ENCODE measurements around the gene ZEB1.
A peak's percentile ranks its signal among the peaks of the same experiment; 100 is the strongest.
"Not testable (repeated sequence)": the region's sequence is repeated elsewhere in the genome, so short reads cannot be mapped to it uniquely, and the experiment has no call there.

The ZEB1 gene

GRCh38 chr10:31427334-31427733 is 108.3 kb downstream of the ZEB1 start:
- DNase-seq, result not testable (repeated sequence)

DNA sequence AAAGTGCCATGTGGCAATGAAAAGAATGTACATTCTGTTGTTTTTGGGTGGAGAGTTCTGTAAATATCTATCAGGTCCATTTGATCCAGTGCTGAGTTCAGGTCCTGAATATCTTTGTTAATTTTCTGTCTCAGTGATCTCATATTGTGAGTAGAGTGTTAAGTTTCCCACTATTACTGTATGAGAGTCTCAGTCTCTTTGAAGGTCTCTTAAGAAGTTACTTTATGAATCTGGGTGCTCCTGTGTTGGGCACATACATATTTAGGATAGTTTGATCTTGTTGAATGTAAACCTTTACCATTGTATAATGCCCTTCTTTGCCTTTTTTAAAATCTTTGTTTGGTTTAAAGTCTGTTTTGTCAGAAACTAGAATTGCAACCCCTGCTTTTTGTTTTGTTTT is 109.5 kb downstream of the ZEB1 start:
- not testable (repeated sequence) for DNase-seq

- no peak for DNase-seq
These were observed 112.0 kb downstream of the ZEB1 start for GRCh38 chr10:31431021-31431420.

- no peak for DNase-seq
These were observed 118.9 kb downstream of the ZEB1 start for GRCh38 chr10:31437959-31438358.

GRCh38 chr10:31451766-31452165 is 132.8 kb downstream of the ZEB1 start:
- DNase-seq, result no peak

- no peak for DNase-seq
These were observed 137.5 kb downstream of the ZEB1 start for GRCh38 chr10:31456468-31456867.

DNA sequence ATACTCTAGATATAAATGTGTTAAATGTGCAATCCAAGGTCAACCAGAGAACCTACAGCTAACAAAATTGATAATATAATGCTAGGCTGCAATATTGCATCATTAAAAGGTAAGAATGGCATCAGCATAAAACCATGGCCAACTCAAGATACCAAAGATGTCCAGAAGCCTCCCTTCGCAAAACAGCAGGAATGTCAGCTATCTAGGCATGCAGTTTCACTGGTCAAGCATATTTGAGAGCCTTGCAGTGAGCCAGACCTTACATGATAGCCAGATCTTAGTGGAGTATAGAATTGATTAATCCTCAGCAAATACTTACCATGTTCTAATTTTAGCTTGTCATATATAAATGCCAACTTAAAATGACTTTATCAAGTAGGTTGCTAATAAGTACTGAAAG is 138.8 kb downstream of the ZEB1 start:
- no peak for DNase-seq

DNA sequence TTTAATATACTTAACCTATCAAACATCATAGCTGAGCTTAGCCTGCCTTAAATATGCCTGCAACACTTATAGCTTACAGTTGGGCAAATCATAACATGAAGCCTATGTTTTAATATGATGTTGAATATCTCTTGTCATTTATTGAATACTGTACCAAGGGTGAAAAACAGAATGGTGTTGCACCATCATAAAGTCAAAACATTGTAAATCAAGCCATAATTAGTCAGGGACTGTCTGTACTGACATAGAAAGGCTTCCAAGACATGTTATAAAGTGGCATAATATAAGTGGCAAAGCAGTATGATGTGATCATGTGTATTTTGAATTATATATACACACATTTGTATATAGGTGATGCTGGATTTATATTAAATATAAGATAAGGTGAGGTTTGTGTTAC is 140.0 kb downstream of the ZEB1 start:
- no peak for DNase-seq

DNA sequence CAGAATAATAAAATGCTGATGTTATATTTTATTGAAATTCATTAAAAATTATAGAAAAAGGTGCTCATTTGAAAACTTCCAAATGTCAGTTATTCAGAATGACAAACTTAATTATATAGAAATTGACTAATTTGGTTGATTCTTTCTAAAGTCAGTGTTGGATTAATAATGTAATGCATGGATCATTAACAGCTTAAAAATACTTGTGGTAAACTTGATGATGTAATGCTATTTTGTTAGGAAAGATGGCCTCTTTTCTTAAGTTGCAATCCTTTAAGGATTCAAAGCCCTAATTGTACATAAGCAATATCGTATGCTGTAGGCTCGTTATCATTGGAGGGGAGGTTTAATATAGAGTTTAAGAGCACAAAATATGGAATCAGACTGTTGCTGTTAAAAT is 141.2 kb downstream of the ZEB1 start:
- no peak for DNase-seq

DNA sequence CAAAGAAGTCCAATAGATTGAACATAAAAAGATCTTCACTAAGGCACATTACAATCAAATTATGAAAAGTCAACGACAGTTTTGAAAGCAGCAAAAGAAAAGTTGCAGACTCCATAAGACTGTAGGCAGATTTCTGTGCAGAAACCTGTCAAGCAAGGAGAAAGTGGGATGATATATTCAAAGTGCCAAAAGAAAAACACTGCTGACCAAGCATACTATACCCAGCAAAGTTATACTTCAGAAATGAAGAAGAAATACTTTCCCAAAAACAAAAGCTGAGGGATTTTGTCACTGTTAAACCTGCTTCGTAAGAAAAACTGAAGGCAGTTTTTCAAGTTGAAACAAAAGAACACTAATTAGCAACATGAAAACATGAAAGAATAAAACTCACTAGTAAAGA is 145.5 kb downstream of the ZEB1 start:
- DNase-seq, result no peak

DNA sequence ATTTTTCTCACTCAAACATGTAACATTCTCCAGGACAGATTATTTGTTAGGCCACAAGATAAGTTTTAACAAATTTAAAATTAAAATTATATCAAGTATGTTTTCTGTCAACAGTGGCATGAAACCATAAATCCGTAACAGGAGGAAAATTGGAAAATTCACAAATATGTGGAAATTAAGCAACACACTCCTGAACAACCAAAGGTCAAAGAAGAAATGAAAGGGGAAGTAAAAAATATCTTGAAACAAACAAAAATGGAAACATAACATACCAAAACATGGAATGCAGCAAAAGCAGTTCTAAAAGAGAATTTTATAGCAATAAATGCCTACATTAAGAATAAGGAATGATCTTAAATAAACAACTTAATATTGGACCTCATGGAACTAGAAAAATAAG is 147.3 kb downstream of the ZEB1 start:
- no peak for DNase-seq

- peak; percentile 19 for DNase-seq
These were observed 148.9 kb downstream of the ZEB1 start for GRCh38 chr10:31467791-31468535.

DNA sequence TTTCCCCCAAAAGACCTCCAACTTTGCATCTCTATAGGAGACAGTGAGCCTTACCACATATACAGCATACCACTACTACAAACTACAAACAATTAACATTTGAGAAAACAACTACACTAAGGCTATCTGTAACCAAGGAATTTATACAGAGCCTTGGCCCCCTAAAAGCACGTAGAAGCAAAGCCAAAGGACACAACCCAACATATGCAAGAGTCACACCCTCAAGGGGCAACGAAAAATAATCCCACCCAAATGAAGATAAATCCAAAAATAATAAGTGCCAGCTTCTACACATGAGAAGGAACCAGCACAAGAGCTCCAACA is 149.5 kb downstream of the ZEB1 start:
- no peak for DNase-seq

DNA sequence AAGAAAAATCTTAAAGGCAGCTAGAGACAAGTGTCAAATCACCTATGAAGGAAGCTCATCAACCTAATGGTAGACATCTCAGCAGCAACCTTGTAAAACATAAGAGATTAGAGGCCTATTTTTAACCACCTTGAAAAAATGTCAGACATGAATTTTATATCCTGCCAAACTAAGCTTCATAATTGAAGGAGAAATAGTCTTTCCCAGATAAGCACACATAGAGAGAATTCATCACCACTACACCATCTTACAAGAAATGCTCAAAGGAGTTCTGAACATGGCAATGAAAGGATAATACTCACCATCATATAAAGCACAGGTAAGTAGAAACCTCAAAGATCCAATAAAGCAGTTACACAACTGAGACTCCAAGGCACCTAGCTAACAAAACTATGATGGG is 156.5 kb downstream of the ZEB1 start:
- no peak for DNase-seq

- DNase-seq, result no peak
These were observed 157.1 kb downstream of the ZEB1 start for GRCh38 chr10:31476088-31476487.

GRCh38 chr10:31477584-31477983 is 158.6 kb downstream of the ZEB1 start:
- DNase-seq, result no peak

GRCh38 chr10:31479752-31480151 is 160.7 kb downstream of the ZEB1 start:
- DNase-seq, result no peak

DNA sequence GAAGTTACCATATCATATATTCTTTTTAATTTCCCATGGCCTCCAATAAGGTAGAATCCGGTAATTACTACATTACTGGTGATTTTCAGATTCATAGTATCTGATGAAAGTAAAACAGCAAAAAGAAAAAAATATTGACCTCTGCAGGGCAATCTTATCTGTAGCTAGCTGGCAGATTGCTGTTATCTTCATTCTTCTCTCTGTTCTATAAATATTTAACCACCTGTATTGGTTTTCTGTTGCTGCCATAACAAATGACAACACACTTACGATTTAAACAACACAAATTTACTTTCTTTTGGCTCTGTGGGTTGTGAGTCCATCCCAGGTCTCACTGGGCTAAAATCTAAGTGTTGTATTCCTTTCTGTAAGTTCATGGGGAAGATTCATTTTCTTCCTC is 164.5 kb downstream of the ZEB1 start:
- no peak for DNase-seq

- no peak for DNase-seq
These were observed 165.6 kb downstream of the ZEB1 start for GRCh38 chr10:31484431-31485135.

DNA sequence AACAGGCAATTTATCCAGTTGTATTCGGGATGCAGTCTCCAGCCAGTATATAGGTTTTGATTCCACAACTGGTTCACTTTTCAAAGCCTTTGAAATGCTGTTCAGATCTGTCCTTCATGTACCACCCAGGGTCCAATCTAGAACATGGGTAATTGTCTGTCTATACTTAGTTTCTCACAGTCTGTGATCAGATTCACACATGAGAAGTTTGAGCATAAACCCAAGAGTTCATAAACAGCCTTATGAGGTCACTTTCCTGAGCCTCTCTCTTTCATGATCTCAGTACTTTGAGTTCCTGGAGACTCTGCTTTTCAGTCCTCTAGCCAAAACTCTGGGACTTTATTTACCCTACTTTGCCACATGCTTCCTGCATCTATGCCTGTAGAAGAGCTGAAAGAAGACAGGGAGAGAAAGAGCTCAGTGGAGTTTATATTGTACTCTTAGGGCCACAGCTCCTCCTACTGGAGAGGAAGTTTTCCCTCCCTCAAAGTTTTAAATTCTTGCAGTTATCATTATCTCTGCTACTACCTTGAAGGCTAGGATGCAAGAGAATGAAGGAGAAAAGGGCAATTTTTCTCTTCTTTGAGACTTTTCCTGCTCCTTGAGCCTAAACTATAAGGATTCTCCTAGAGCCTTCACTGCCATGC is 172.0 kb downstream of the ZEB1 start:
- peak; percentile 14 for DNase-seq

DNA sequence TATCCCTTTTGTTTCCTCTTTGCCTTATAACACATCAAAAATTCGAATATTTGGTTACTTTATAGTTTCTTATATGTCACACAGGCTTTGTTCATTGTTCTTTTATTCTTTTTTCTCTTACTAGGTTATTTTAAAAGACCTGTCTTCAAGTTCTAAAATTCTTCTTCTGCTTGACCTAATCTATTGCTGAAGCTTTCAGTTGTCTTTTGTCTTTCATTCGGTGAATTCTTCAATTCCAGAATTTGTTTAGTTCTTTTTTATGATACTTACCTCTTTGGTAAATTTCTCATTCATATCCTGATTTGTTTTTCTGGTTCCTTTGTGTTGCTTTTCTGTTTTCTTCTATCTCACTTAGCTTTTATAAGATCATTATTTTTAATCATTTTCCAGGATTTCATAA is 188.4 kb downstream of the ZEB1 start:
- DNase-seq, result no peak

DNA sequence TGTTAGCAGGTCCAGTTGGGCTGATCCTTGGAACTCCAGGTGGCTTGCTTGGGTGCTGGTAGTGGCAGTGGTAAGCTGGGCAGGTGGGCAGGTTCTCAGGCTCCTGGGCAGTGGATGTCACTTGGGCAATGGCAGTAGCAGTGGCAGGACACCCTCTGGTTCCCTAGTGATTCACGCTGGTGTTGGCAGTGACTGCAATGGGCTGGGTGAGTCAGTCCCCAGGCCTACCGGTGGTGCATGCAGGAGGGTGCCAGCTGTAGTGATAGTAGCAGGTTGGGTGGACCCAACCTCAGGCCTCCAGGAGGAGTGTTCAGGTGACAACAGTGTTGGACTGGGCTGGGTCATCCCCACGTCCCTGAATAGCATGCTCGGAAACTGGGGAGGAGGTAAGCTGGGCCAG is 189.2 kb downstream of the ZEB1 start:
- no peak for DNase-seq

- DNase-seq, result no peak
These were observed 189.9 kb downstream of the ZEB1 start for GRCh38 chr10:31508882-31509281.

DNA sequence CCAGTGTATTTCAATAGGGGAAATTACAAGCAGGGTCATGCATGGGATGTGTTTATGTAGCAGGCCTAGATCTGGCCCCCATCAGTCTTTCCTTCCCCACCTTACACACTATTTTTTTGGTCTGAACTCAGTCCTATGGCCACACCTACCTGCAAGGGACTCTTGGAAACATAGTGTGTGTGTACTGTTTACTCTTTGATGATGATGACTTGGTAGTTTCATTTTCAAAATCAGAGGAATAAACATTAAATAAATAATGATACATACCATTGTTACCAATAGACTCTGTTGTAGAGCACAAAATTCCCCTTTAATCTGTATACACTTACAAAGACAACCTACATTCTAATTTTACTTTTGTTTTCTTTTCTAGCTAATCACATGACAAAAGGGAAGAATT is 191.0 kb downstream of the ZEB1 start:
- DNase-seq, result no peak

All from stimulated activated CD4-positive, alpha-beta T cell treated with anti-CD3 and anti-CD28 coated beads, Interleukin-15, amount 100 ng/mL, for 24 hours (primary cell).